Posterior vena cava (tissue), 2 donors: ENCODE data around the gene DPP10. TPM values are rescaled to one million over a fixed set of nuclear protein-coding genes. Genes with fewer than 3 reads are reported as not detected.

Experiments used
- DNase-seq: peaks from one replicate; pipeline ENCODE4 v3.0.0-alpha.2; 2020; ENCODE audit warnings: low spot score
- intact Hi-C, 2 donors: fragments of 100-400 bp; cut with DNase I; formaldehyde crosslinking; loops; one replicate each; pipeline versions ENCODE4 v1.14.1 to v1.14.2; 2022 to 2023
- total RNA-seq, 2 donors: library from RNA; stranded (reverse); fragmentation: NEBNext Ultra II Directional; extraction: Animal tissue kit (Norgen Biotek cat#: 25700); gene quantifications; one replicate each; pipeline ENCODE4 v1.2.1, GENCODE V29; 2021
- donor health status: DM: yes; HTN: yes; CAD: no.
- donor health status: DM: yes; HTN: yes; CAD: no.

DPP10 gene
- total RNA-seq, 2 donors from 2014 or later = not detected

DNA sequence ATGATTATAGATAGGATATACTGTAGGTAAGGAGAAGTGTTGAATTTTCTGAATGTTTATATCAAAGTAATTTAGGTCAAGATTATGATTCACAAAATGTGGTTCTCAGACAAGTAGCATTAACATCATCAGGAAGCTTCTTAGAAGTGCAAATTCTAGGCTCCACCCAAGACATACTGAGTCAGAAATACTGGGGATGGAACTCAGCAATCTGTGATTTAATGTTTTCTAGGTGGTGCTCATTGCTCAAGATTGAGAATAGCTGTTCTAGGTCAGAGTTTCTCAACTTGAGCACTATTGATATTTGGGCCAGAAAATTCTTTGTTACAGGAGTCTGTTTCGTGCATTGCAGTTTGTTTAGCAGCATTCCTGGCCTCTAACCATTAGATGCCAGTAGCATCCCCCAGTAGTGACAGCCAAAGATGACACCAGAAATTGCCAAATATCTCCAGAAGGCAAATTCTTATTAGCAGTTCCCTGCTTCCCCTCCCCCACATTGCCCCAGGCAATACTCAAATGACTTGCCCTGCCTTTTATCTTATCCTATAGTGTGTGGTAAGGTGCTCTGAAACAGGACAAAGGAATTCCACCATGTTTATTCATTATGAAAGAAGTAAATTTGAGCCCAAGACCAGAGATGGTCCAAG lies 1001.2 kb downstream of the DPP10 start:
- DNase-seq = no peak
- intact Hi-C loops = no loop called here

DNA sequence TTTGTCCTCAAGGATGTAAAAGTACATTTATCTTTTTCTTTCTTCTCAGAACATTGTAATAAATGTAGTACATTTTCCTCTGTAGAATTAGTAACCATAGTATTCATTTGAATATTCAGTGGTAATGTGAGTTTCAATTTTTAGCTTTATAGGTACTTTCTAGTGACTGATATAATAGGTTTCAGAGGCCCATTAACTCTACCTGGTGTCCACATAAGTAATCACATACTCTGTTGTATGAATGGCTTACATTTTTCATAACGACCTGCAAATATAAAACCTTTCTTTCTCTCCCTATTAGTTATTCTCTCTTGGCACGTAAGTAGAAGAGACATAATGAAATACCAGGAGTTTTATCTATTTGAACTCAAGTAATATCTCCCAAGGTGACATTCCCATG lies 1017.6 kb downstream of the DPP10 start:
- no peak for DNase-seq
- intact Hi-C loops = no loop called here

DNA sequence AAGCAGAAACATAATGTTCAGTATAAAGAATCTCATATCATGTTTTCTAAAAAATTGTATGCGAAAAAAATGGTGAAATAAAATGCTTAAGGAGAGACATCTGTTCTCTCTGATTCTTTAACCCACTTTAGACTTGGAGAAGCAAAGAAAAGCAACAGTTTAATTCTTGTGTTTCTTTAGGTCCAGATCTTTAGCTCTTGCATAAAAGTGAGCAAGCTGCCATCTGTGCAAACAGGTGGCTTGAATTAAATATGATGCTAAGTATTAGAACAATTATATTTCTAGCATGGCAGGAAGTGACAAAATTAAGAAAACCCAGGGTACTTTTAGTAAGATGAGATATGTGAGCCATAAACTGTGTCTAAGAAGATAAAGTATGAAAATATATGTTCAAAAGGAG lies 1038.3 kb downstream of the DPP10 start:
- no peak for DNase-seq
- intact Hi-C loops = no loop called here

DNA sequence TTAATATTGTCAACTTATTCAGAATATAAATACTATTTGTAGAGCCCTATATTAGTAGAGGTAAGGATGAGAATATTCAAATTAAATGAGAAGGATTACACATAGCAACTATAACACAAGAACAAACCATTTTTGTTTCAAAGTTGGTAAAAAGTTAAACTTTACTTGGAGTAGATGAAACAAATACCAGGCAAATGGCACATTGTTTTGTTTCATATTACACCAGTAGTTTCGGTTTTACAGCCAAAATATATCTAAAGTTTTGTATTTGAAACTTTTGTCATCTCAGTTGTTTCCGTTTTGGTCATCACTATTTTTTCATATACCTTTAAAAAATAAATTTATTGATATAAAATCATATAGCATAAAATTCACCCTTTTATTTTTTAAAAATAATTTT lies 1039.4 kb downstream of the DPP10 start:
- no peak for DNase-seq
- intact Hi-C loops = no loop called here

DNA sequence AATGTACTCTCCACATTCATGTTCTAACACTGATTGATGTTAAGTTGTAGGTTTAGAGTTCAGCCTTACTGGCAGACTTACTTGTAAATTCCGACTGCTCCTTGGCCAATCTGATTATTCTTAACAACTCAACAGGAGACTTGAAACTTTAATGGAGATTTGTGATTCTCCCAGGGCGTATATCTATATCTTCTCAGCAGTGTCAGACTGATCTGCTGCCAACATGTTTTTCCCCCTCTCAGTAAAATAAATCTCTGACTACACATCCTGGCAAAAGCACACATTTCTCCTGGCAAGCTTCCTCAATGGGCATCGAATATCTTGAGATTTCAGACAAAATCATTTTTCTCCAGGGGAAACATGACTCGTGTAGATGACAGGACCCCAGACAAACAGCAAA lies 1041.2 kb downstream of the DPP10 start:
- DNase-seq = no peak
- intact Hi-C loops = no loop called here

DNA sequence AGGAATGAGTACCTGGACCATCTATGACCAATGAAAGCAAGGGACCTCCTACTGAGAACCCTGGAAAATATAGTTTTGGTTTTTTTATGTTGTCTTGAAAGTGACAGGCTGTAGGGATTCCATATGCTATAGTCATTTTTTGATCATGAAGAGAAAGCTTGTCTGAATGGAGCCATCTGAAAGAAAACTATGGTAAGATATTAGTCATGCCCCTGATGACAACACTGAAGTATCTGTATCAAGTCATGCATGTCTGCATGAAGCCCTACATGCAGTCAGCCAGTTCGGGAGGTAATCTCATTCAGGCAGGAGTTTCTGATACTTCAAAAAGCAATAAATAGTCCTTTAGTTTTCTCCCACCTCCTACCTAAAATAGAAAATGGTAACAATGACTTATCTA lies 1042.0 kb downstream of the DPP10 start:
- intact Hi-C loops = no loop called here
- no peak for DNase-seq

DNA sequence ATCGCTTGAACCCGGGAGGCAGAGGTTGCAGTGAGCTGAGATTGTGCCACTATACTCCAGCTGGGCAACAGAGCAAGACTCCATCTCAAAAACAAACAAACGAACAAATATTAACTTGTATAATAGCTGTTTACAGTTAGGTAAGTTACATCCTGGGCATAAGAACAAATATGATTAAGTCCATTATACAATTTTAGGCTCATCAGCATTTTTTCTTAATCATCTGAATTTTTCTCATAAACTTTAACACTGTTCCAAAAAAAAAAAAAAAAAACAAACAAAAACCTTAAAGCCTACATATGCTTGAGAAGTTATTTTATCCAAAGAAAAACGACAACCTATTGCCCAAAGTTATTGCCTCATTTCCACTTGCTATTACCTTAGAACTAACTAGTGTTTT lies 1042.5 kb downstream of the DPP10 start:
- intact Hi-C loops = no loop called here
- DNase-seq = no peak

DNA sequence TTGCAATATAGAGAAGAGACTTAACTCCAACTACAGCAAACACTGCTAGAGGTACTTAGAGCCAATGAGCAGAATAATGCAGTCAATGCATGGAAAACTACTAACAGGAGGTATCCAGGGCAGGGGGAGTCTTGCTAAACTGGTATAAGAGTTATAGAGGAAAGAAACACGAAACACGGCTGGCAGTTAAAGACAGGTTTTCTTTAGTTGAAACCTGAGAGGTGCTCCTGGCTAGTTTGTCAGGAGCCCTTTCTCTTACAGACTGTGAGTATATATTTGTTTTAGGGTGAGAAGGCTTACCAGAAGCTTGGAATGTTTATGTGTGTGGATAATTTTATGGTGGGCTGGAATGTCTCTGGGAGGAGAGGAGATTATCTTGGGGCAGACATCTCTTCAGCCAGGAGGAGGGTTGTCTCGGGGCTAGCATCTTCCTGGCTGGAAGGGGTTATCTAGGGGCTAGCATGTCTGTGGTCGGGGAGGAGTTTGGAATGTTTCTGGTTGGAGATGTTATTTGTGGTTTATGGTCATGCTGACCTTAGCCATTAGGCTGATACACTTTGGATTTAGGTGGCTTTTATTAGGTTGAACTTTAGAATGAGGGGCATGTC lies 1048.8 kb downstream of the DPP10 start:
- no peak for DNase-seq

DNA sequence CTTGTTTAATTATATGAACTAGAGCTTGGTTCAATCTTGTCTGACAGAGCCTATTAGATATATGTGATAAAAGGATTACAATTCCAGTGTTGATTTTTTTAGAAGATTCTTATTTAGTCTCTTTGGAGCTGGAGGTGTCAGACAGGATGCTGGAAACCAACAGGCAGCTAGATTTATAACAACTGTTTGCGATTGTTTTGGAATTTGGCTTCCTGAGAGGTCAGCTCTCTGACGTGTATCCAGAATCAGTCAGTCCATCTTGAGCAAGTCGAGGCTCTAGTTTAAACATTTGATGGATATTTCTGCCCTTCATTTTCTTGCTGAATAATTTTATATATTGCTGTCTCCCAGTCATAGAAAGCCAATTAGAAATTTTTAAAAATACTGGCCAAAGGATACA lies 1062.9 kb downstream of the DPP10 start:
- DNase-seq = no peak
- intact Hi-C loops = no loop called here

More for the DNA sequence above, 1048.8 kb downstream of the DPP10 start:
- intact Hi-C loops = no loop called here

DNA sequence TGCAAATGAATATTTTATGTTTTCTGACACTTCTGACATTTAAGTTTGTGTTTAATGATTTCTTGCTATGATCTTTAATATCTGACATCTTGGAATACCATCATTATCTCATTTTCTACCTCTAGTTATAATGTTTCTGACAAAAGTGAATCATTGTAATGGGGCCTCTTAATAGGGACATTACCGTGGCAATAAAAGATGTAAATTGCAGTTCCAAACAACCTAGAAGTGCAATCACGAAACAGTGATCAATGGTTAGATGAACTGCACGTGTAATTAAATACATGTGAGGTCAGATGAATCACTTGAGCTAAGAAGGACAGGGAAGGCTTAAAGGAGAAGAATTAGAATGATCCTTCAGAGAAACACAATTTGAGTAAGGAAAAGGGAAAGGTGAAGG lies 1078.3 kb downstream of the DPP10 start:
- DNase-seq = no peak
- intact Hi-C loops = no loop called here

DNA sequence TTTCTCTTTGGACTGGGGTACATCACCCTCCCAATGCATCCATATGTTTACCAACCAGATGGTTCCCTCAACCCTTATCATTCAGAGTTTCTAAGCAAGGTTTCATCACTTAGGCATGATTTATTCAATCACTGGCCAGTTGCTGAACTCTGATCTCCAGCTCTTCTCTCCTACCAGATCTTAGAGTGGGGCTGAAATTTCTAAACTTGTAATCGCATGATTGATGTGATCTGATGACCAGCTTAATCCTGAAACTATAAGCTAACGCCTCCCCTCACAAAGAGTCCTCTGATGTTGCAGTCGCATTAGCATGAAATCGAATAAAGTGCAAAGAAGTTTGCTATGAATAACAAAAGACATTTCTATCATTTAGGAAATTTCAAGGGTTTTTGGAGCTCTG lies 1082.0 kb downstream of the DPP10 start:
- DNase-seq = no peak
- intact Hi-C loops = no loop called here

DNA sequence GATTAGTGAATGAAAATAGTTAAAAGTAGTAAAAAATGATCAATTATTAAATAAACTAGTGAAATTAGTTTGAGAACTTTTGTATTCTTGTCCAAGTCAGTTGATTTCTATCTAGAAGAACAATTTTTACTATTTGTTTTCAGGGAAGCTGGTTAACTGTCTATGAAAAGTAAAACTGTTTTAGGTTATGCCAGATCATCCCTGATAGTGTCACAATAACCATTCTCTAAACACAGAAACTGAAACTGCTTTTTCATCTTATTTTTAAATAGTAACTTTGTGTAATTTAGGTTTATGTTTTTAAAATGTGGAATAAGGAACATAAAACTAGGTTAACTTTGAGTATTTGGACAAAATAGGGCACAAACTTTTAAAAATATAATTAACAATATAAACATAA lies 1087.2 kb downstream of the DPP10 start:
- intact Hi-C loops = no loop called here
- DNase-seq = no peak

DNA sequence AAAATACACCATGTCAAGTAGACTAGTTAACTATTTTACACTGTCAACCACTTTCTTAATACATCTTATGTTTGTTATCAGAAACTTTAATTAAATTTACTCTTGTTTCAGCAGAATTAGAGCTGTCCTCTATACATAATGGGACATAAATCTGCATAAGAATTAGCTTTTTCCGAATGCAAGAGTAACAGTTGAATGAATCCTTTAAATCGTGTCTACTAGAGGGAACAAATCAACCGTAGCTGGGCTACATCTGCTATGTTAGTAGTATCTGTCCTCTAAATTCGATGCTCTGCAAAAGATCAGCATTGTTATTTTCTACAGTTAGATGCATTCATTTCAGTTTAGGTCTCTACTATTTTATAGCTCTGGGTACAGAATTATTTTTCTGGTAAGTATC lies 1090.6 kb downstream of the DPP10 start:
- DNase-seq = no peak
- intact Hi-C loops = no loop called here

DNA sequence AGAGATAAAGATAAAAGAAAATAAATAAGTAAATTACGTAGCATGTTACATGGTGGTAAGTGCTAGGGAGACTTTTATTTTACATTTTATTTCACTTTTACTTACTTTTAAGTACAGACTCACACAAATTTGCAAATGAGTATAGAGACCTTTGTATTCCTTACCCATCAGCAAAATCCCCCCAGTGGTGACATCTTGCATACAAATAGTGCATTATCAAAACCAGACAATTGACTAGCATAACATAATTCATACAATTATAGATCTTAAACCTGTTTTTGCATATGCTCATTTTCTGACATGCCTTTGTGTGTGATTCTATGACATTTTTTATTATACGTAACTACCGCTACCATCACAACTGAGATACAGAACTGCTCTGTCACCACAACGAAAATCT lies 1099.4 kb downstream of the DPP10 start:
- intact Hi-C loops = no loop called here
- no peak for DNase-seq

DNA sequence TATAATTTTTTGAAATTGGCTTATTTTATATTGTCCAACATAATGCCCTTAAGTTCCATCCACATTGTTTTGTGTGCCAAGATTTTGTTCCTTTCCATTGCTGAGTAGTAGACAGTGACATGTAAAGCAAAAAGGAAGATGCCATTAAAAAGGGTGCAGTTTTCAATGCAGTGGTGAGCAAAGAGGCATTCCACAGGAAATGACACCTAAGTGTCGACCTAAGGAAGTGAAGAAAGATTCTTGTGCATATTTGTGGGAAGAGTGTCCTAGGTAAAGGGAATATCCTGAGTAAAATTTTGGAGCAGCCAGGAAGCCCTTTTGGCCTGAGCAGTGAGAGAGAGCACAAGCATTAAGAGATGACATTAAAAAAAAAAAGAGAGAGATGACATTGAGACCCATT lies 1099.9 kb downstream of the DPP10 start:
- intact Hi-C loops = no loop called here

DNA sequence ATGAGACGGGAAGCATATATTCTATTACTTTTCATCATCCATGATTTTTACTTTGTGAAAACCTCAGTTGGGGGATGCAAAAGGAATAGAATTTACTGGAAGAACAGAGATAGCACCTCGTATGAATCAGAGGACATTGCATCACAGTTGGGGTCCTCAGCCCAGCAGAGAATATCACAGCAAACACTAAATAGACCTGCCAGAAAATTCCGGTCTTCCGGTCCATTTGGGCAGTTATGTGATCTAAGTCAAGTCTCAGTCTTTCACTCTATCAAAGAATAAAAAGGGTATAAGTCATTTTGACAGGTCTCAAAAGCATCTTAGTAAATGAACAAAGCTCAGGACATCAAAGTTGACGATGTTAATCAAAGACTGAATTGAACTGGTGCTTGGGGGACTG lies 1100.6 kb downstream of the DPP10 start:
- intact Hi-C loops = no loop called here
- no peak for DNase-seq

More for the DNA sequence above, 1099.9 kb downstream of the DPP10 start:
- DNase-seq = no peak

DNA sequence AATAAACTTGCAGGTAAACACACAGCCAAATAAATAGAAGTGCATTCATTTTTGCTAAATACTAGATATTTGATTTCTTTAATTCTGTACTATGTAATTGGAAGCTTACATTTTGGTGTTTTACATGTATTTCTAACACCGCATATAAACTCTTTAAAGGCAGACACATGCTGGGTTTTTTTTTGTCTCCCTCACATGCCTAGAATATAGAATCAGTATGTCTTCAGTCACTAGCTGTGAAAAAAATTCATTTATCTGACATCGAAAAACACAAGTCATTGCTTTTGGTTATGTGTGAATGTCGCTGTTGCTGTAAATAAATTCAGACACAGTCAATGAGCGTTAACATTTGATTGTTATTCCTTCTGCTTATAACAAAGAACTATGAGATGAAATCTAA lies 1101.0 kb downstream of the DPP10 start:
- no peak for DNase-seq
- intact Hi-C loops = no loop called here

DNA sequence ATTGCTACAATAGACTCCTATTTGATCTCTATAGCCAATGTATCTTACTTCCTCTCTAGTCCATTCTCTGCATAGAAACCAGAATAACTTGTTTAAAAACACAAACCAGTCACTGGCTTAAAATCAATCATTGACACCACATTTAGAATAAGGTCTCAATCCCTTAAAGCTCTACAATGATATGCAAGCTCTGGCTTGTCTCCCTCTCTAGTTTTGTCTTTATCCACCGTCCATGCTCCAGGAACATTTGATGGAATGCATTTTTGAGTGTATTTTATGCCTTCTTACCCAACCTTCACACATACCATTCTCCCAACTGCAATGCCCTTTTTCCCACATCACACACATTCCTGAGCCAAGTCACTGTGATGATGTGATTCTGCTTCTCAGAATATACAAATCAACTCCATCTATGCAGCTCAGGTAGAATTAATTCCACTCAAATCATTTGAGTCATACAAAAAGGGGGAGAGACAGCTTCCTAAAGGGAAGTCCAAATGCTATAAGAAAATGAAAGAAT lies 1107.2 kb downstream of the DPP10 start:
- no peak for DNase-seq
- intact Hi-C loops = no loop called here

DNA sequence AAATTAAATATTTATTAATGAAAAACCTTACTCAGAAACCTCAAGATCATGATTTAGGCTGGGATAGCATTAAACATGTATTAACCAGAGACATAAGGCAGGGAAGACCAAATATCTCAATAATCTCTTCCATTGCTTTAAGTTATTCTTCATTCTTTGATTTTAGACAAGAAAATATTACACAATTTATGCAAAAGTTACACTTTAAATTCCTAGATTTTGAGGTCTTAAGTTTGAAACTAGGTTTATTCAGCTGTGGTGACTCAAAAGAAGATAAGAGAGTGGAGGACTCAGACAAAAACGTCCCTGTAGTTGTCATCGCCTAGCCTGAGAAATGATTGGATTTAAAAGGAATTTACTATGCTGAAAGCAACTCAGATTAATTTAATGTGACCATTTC lies 1110.3 kb downstream of the DPP10 start:
- intact Hi-C loops = no loop called here
- DNase-seq = no peak

DNA sequence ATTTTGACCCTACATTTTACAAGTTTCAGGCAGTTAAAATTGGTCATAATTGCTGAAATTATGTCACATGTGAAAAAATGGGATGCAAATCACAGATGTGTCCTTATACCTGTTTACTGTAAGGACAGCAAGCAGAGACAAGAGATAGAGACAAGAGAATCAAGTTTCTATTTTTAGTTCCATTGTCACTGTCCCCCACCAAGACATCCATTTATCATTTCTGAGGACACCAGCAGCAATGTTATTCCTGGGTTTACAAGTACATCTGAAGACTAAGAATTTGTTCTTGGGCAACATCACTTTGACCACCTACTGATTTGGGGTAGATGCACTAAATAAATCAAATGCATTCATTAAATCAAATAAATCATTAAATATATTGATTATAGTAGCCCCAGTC lies 1111.7 kb downstream of the DPP10 start:
- intact Hi-C loops = no loop called here
- DNase-seq = no peak

DNA sequence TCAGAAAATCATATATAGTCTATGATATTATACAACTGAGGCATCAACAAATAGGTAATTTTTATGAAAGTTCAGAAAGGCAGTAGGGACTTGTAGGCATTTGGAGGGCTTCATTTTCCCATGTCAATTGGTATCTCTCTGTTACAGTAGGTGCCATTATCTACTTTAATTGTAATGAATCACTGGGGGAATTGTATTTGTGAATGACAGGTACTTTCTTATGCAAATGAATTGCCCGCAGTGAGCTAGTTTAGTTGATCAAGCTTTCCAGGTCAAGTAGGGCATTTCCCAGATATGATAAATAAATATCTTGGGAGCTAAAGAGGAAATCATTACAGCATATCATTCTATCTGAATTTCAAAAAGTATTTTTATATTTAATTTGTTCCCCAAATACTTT lies 1116.3 kb downstream of the DPP10 start:
- no peak for DNase-seq

More for the DNA sequence above, 1116.3 kb downstream of the DPP10 start:
- intact Hi-C loops = no loop called here
